ENCODE data around the gene TNFRSF25. TPM values are rescaled to one million over a fixed set of nuclear protein-coding genes. Genes with fewer than 3 reads are reported as not detected.

Gene TNFRSF25
- polyA plus RNA-seq, 2 of the 4 experiments (the other 2 are of a cell fraction) = 0.65 to 3.4 TPM

DNA sequence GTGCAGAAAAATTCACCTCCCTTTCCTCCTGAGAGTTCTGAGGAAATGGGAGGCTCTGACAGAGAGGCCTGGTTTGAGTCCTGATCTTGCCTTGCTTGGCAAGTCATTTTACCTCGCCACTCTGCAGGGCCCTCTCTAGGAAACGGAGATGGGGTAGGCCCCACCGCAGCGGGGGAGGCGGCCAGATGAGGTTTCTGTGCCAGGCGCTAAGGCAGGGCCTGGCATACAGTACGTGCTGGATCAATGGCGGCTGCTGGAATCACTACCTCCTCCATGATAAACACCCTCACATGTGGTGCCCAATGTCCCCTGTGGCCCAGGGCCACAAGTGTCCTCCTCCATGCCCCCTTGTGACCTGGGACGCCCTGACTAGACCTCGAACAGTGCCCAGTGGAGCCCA, 26.0 kb upstream of the TNFRSF25 start:
- 92% methylated on average over 6 of the region's 10 CpGs for WGBS (ENCODE audit: missing lambda C conversion rate)
- no peaks in the 10 kb centered on the region for H3K9me3 ChIP-seq
- no peak overlapping the region; the same call in 2 of the 3 replicates for H3K4me3 ChIP-seq
- no peak for TF ChIP-seq MAFK (IDR thresholded peaks at IDR 0.05; ENCODE audit: partially characterized antibody)
- TF ChIP-seq RCOR1 (IDR thresholded peaks at IDR 0.05; ENCODE audit: low read depth, low read length) = no peak
- TF ChIP-seq POLR2AphosphoS2 (conservative IDR thresholded peaks at IDR 0.05; ENCODE audit: low read length) = no peak
- TF ChIP-seq, protein P1, sequence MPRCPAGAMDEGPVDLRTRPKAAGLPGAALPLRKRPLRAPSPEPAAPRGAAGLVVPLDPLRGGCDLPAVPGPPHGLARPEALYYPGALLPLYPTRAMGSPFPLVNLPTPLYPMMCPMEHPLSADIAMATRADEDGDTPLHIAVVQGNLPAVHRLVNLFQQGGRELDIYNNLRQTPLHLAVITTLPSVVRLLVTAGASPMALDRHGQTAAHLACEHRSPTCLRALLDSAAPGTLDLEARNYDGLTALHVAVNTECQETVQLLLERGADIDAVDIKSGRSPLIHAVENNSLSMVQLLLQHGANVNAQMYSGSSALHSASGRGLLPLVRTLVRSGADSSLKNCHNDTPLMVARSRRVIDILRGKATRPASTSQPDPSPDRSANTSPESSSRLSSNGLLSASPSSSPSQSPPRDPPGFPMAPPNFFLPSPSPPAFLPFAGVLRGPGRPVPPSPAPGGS (IDR thresholded peaks at IDR 0.05) = no peak
- no peak for TF ChIP-seq ZNF302 (CRISPR knock-in tag; IDR thresholded peaks at IDR 0.05)
- TF ChIP-seq HOXB5 (CRISPR knock-in tag; IDR thresholded peaks at IDR 0.05) = no peak
- TF ChIP-seq JUN (IDR thresholded peaks at IDR 0.05) = no peak
- no peak for TF ChIP-seq GATA3 (IDR thresholded peaks at IDR 0.05; ENCODE audit: borderline replicate concordance)
- TF ChIP-seq, protein P2, sequence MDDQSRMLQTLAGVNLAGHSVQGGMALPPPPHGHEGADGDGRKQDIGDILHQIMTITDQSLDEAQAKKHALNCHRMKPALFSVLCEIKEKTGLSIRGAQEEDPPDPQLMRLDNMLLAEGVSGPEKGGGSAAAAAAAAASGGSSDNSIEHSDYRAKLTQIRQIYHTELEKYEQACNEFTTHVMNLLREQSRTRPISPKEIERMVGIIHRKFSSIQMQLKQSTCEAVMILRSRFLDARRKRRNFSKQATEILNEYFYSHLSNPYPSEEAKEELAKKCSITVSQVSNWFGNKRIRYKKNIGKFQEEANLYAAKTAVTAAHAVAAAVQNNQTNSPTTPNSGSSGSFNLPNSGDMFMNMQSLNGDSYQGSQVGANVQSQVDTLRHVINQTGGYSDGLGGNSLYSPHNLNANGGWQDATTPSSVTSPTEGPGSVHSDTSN (IDR thresholded peaks at IDR 0.05) = no peak
- POLR2A ChIA-PET = interaction anchor here (0.6 kb wide), 1 partner anchor 122 kb away, joined by 3 read pairs; the partner anchor contains the start of gene PHF13
- ATAC-seq (no peak), FAIRE-seq (no peak), DNase-seq (ENCODE audit: low read depth in 1 of 2, low spot score in 1 of 2) (no peak)
- peaks cover 28% of the 10 kb centered on the region for H3K4me1 ChIP-seq
- peak overlapping the region; percentile 100 for H3K4me2 ChIP-seq
- CTCF ChIA-PET = interaction anchor here (0.7 to 4.6 kb wide), 5 partner anchors 10 to 19 kb away, joined by 3 to 54 read pairs (median 12); no protein-coding TSS in a partner anchor
- H3K27ac ChIP-seq = peak overlapping the region; percentile 99; a peak in 5 of 6 replicates

DNA sequence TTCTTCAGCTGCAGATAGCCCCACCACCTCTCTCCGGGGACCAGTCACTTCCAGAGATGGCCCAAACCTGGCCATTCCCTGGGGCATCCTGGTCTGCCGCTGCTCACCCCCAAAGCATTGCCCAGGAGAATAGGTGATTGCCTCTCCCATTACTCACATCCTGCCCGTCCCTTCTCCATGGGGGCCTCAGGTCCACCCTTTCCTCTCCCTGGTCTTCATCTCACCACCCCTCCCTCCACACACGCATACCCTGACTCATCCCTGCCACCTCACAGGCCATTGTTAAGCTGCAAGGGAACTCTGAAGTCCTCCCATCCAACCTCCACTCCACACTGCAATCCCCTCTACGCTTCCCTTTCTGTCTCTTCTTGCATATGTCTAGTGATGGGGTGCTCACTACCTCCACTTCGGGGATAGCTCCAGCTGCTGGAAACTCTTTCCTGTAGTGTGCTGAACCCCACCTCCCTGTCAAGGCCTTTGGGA, 25.5 kb upstream of the TNFRSF25 start, which contains the start of gene PLEKHG5:
Gene PLEKHG5 (minus strand): TSS at position 188 of the 483 bp plus-strand sequence. CDS start 14,096 bp downstream, outside the sequence.
- H3K4me3 ChIP-seq = peak within 1 kb of the TSS; percentile 94
- peak within 1 kb of the TSS; percentile 99 for H3K27ac ChIP-seq
- CTCF ChIA-PET = interaction anchor here (1.1 to 4.6 kb wide), 8 partner anchors 10 to 116 kb away, joined by 3 to 54 read pairs (median 6); partner anchors contain the start of genes NOL9 and TAS1R1
- FAIRE-seq (no peak), DNase-seq (ENCODE audit: low read depth in 1 of 2, low spot score in 1 of 2) (peak in 1 of 2 experiments; percentile 51), ATAC-seq (peak; percentile 23 to 27; a peak in 4 of 6 replicates)
- no peak for TF ChIP-seq SMC3 (IDR thresholded peaks at IDR 0.05)
- TF ChIP-seq GATA3 (IDR thresholded peaks at IDR 0.05; ENCODE audit: borderline replicate concordance) = no peak
- TF ChIP-seq EHMT2 (IDR thresholded peaks at IDR 0.05; ENCODE audit: low read depth) = no peak
- TF ChIP-seq, protein P3, sequence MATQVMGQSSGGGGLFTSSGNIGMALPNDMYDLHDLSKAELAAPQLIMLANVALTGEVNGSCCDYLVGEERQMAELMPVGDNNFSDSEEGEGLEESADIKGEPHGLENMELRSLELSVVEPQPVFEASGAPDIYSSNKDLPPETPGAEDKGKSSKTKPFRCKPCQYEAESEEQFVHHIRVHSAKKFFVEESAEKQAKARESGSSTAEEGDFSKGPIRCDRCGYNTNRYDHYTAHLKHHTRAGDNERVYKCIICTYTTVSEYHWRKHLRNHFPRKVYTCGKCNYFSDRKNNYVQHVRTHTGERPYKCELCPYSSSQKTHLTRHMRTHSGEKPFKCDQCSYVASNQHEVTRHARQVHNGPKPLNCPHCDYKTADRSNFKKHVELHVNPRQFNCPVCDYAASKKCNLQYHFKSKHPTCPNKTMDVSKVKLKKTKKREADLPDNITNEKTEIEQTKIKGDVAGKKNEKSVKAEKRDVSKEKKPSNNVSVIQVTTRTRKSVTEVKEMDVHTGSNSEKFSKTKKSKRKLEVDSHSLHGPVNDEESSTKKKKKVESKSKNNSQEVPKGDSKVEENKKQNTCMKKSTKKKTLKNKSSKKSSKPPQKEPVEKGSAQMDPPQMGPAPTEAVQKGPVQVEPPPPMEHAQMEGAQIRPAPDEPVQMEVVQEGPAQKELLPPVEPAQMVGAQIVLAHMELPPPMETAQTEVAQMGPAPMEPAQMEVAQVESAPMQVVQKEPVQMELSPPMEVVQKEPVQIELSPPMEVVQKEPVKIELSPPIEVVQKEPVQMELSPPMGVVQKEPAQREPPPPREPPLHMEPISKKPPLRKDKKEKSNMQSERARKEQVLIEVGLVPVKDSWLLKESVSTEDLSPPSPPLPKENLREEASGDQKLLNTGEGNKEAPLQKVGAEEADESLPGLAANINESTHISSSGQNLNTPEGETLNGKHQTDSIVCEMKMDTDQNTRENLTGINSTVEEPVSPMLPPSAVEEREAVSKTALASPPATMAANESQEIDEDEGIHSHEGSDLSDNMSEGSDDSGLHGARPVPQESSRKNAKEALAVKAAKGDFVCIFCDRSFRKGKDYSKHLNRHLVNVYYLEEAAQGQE (IDR thresholded peaks at IDR 0.05) = no peak
- TF ChIP-seq FOSL2 (IDR thresholded peaks at IDR 0.05) = no peak
- TF ChIP-seq FOSL2 (CRISPR knock-in tag; IDR thresholded peaks at IDR 0.05) = 0 out of 2 replicates have a peak, but pooled peaks have one; percentile 27
- no peak for TF ChIP-seq PHF8 (IDR thresholded peaks at IDR 0.05; ENCODE audit: borderline replicate concordance, low read depth)
- no peak for TF ChIP-seq CHD2 (IDR thresholded peaks at IDR 0.05; ENCODE audit: low read length, partially characterized antibody)
- TF ChIP-seq TFCP2L1 (CRISPR knock-in tag; IDR thresholded peaks at IDR 0.05) = no peak
- no peak for TF ChIP-seq RNF2 (IDR thresholded peaks at IDR 0.05; ENCODE audit: borderline replicate concordance, low read depth)
- TF ChIP-seq, protein P4, sequence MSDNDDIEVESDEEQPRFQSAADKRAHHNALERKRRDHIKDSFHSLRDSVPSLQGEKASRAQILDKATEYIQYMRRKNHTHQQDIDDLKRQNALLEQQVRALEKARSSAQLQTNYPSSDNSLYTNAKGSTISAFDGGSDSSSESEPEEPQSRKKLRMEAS (IDR thresholded peaks at IDR 0.05) = 0 out of 2 replicates have a peak, but pooled peaks have one; percentile 24
- no peak for TF ChIP-seq TP53 (CRISPR knock-in tag; IDR thresholded peaks at IDR 0.05)
- TF ChIP-seq, protein P5, sequence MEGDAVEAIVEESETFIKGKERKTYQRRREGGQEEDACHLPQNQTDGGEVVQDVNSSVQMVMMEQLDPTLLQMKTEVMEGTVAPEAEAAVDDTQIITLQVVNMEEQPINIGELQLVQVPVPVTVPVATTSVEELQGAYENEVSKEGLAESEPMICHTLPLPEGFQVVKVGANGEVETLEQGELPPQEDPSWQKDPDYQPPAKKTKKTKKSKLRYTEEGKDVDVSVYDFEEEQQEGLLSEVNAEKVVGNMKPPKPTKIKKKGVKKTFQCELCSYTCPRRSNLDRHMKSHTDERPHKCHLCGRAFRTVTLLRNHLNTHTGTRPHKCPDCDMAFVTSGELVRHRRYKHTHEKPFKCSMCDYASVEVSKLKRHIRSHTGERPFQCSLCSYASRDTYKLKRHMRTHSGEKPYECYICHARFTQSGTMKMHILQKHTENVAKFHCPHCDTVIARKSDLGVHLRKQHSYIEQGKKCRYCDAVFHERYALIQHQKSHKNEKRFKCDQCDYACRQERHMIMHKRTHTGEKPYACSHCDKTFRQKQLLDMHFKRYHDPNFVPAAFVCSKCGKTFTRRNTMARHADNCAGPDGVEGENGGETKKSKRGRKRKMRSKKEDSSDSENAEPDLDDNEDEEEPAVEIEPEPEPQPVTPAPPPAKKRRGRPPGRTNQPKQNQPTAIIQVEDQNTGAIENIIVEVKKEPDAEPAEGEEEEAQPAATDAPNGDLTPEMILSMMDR (IDR thresholded peaks at IDR 0.05) = no peak
- TF ChIP-seq CBX2 (IDR thresholded peaks at IDR 0.05; ENCODE audit: borderline replicate concordance, low read depth) = no peak
- no peak for TF ChIP-seq HOXB5 (CRISPR knock-in tag; IDR thresholded peaks at IDR 0.05)
- H3K4me2 ChIP-seq = peak within 1 kb of the TSS; percentile 100
- no peaks in the 10 kb centered on the region for H3K9me3 ChIP-seq
- 20% methylated on average over 6 of the region's 6 CpGs for WGBS (ENCODE audit: missing lambda C conversion rate)
- POLR2A ChIA-PET = interaction anchor here (0.6 kb wide), 1 partner anchor 122 kb away, joined by 3 read pairs; the partner anchor contains the start of gene PHF13
- H3K4me1 ChIP-seq = peaks cover 28% of the 10 kb centered on the region
